K562 (cell line): ENCODE data around the gene FAM120C. TPM values are rescaled to one million over a fixed set of nuclear protein-coding genes. Genes with fewer than 3 reads are reported as not detected.

Experiments used
- ATAC-seq: fragments of 200-7000 bp; cut with Tn5 transposase; 3 replicates; pipeline ENCODE4 v1.9.1; 2020; ENCODE audit warnings: moderate library complexity
- BruUV-seq: library from RNA; stranded (reverse); fragments of 400-500 nt; replicated peaks from 2 replicates; lab custom pipeline; 2021; lab: Mats Ljungman, UMichigan
- CTCF ChIA-PET: fragments of 300-600 bp; formaldehyde crosslinking; extraction: SDS; loops from one replicate; lab custom pipeline; 2021; ENCODE audit warnings: low intra/inter-chr PET ratio; lab: Yijun Ruan, JAX
- POLR2A ChIA-PET: fragments of 300-600, 350-650 bp; sonication (Branson Sonifier 250); formaldehyde crosslinking; extraction: SDS; loops from one replicate; lab custom pipeline; 2021; ENCODE audit warnings: antibody characterized with exemption, inconsistent platforms; lab: Yijun Ruan, JAX
- DNase-seq, 4 experiments: peaks; one replicate each; pipeline versions ENCODE4 v3.0.0 to v3.0.0-alpha.2; 2011 to 2018; ENCODE audit warnings: low spot score in 3 of 4, mixed read lengths in 3 of 4; ENCODE audit errors: extremely low read depth in 1 of 4
- FAIRE-seq: peaks from 2 replicates; lab custom pipeline; 2011; peaks lifted over from hg19 to GRCh38; lab: Jason Lieb, UNC
- H2AFZ ChIP-seq: 2 replicates; pipeline ENCODE4 v1.6.0; 2011; ENCODE audit warnings: low read depth, low read length, control low read depth, inconsistent platforms
- H3K27ac ChIP-seq: fragments of 200-600 bp; 3 replicates; pipeline ENCODE4 v1.8.0; 2011; ENCODE audit warnings: low read depth, mild to moderate bottlenecking, control low read depth, inconsistent platforms, low read length, moderate library complexity, mixed read lengths; ENCODE audit errors: extremely low read depth
- H3K27me3 ChIP-seq, 2 experiments: fragments of 300-600 bp in 1 of 2; 2 replicates in 1 of 2; 3 replicates in 1 of 2; pipeline versions ENCODE4 v1.6.0 to v1.8.0; 2011; ENCODE audit warnings: inconsistent platforms in 2 of 2, low read length in 2 of 2, mild to moderate bottlenecking in 1 of 2, mixed read lengths in 1 of 2, moderate library complexity in 1 of 2; ENCODE audit not compliant: control insufficient read depth in 2 of 2, insufficient read depth in 2 of 2
- H3K36me3 ChIP-seq: fragments of 300-600 bp; 3 replicates; pipeline ENCODE4 v1.8.0; 2011; ENCODE audit warnings: mild to moderate bottlenecking, low read length, inconsistent platforms; ENCODE audit not compliant: control insufficient read depth, insufficient read depth
- H3K4me1 ChIP-seq, 2 experiments: fragments of 200-600 bp in 1 of 2; replicated peaks in 1 of 2; 2 replicates in 1 of 2; 3 replicates in 1 of 2; pipeline versions ENCODE4 v1.5.1 to v1.8.0; 2011; ENCODE audit warnings: inconsistent platforms in 2 of 2, low read length in 2 of 2, mild to moderate bottlenecking in 1 of 2, mixed read lengths in 1 of 2, moderate library complexity in 1 of 2; ENCODE audit not compliant: control insufficient read depth in 2 of 2, insufficient read depth in 2 of 2
- H3K4me2 ChIP-seq: 2 replicates; pipeline ENCODE4 v1.6.1; 2011; ENCODE audit warnings: low read length, control low read depth, inconsistent platforms, mixed read lengths; ENCODE audit not compliant: insufficient read depth
- H3K4me3 ChIP-seq: fragments of 200-600 bp; sonication (generic), shearing (Covaris generic); 2 replicates; pipeline ENCODE4 v1.5.1; 2016; ENCODE audit warnings: control low read depth, inconsistent platforms
- H3K79me2 ChIP-seq: fragments of 200-600 bp; 3 replicates; pipeline ENCODE4 v1.8.0; 2011; ENCODE audit warnings: low read length, inconsistent platforms; ENCODE audit not compliant: control insufficient read depth, insufficient read depth
- H3K9ac ChIP-seq, 2 experiments: 2 replicates each; pipeline versions ENCODE4 v1.6.0 to v1.6.1; 2011; ENCODE audit warnings: low read depth in 2 of 2, low read length in 2 of 2, control low read depth in 1 of 2, inconsistent platforms in 1 of 2, mild to moderate bottlenecking in 1 of 2, mixed read lengths in 1 of 2; ENCODE audit not compliant: insufficient read depth in 1 of 2
- H3K9me1 ChIP-seq: one replicate; pipeline ENCODE4 v1.6.0; 2011; ENCODE audit warnings: inconsistent platforms, mild to moderate bottlenecking, low read length, moderate library complexity; ENCODE audit not compliant: control insufficient read depth, insufficient read depth
- H3K9me3 ChIP-seq: replicated peaks from 2 replicates; pipeline ENCODE4 v1.5.1; 2011; ENCODE audit warnings: low read depth, low read length, inconsistent platforms; ENCODE audit not compliant: control insufficient read depth, insufficient read depth
- H4K20me1 ChIP-seq: replicated peaks from 2 replicates; pipeline ENCODE4 v1.6.1; 2011; ENCODE audit warnings: low read length, inconsistent platforms, mixed read lengths; ENCODE audit not compliant: control insufficient read depth, insufficient read depth
- CHD4 ChIP-seq: fragments of 200-600 bp; sonication (generic); IDR thresholded peaks from 3 replicates; pipeline ENCODE4 v1.6.1; 2012; ENCODE audit warnings: low read depth, mild to moderate bottlenecking, mixed read lengths, low read length, inconsistent platforms; ENCODE audit not compliant: insufficient read depth, insufficient replicate concordance, poor library complexity, severe bottlenecking
- CREB1 ChIP-seq, 2 experiments: sonication (generic) in 1 of 2; formaldehyde crosslinking in 1 of 2; IDR thresholded peaks; 2 replicates each; pipeline versions ENCODE4 v1.6.1 to v1.8.0; 2012 to 2022; ENCODE audit warnings: inconsistent platforms in 1 of 2, mild to moderate bottlenecking in 1 of 2, missing genetic modification reagents in 1 of 2, moderate library complexity in 1 of 2
- EGR1 ChIP-seq: fragments of 450-650 bp; conservative IDR thresholded peaks from 2 replicates; pipeline ENCODE4 v1.6.1; 2017; ENCODE audit warnings: mild to moderate bottlenecking
- L3MBTL2 ChIP-seq: fragments of 450-650 bp; IDR thresholded peaks from 2 replicates; pipeline ENCODE4 v1.6.1; 2016; ENCODE audit warnings: mild to moderate bottlenecking, moderate library complexity
- LCOR ChIP-seq: sonication (generic); formaldehyde crosslinking; IDR thresholded peaks from 2 replicates; pipeline ENCODE4 v1.8.0; 2022; ENCODE audit warnings: mild to moderate bottlenecking, missing genetic modification reagents
- OTX1 ChIP-seq: fragments of 450-650 bp; formaldehyde crosslinking; IDR thresholded peaks from 2 replicates; pipeline ENCODE4 v1.4.0; 2022; ENCODE audit warnings: mild to moderate bottlenecking
- PHF21A ChIP-seq: fragments of 450-650 bp; IDR thresholded peaks from 2 replicates; pipeline ENCODE4 v1.6.1; 2017; ENCODE audit warnings: low read depth, borderline replicate concordance
- RBFOX2 ChIP-seq: fragments of 200-400 bp; formaldehyde crosslinking; IDR thresholded peaks from 2 replicates; pipeline ENCODE4 v1.6.1; 2017; ENCODE audit warnings: low read depth, mild to moderate bottlenecking, low read length, moderate library complexity
- SIN3A ChIP-seq, 2 experiments: fragments of 150-350 bp in 1 of 2; IDR thresholded peaks; 2 replicates each; pipeline ENCODE4 v1.6.1; 2011 to 2016; ENCODE audit warnings: borderline replicate concordance in 2 of 2, low read depth in 2 of 2, low read length in 2 of 2, mild to moderate bottlenecking in 2 of 2, moderate library complexity in 2 of 2; ENCODE audit not compliant: control insufficient read depth in 1 of 2
- STAG1 ChIP-seq: sonication (generic); formaldehyde crosslinking; IDR thresholded peaks from 2 replicates; pipeline ENCODE4 v1.5.0; 2020; ENCODE audit warnings: missing genetic modification reagents, borderline replicate concordance
- TCF7L2 ChIP-seq: fragments of 150-350 bp; IDR thresholded peaks from 2 replicates; pipeline ENCODE4 v1.6.1; 2016; ENCODE audit warnings: low read depth, mild to moderate bottlenecking, low read length, moderate library complexity
- TGIF2 ChIP-seq: sonication (generic); formaldehyde crosslinking; IDR thresholded peaks from 2 replicates; pipeline ENCODE4 v1.8.1; 2022; ENCODE audit warnings: mild to moderate bottlenecking, missing genetic modification reagents, moderate library complexity
- ZNF764 ChIP-seq: fragments of 250-450 bp; sonication (Bioruptor Pico); IDR thresholded peaks from 2 replicates; pipeline ENCODE4 v1.4.0; 2020; ENCODE audit warnings: low read depth, mild to moderate bottlenecking, moderate library complexity
- WGBS: fragments of 100-300 bp; shearing (Covaris generic); methylation state at CpG from one replicate; pipeline ENCODE4 v1.1.6; 2016; ENCODE audit warnings: low coverage, mixed read lengths; ENCODE audit not compliant: insufficient coverage; ENCODE audit errors: missing lambda C conversion rate; 5-methylcytosine and 5-hydroxymethylcytosine counted together
- in situ Hi-C: fragments of 300-500 bp; cut with MboI; formaldehyde crosslinking; loops from 4 replicates; pipeline ENCODE4 v1.15.0; 2018; ENCODE audit warnings: inconsistent platforms, mixed read lengths
- intact Hi-C: fragments of 100-400 bp; cut with micrococcal nuclease; formaldehyde crosslinking; loops from 2 replicates; pipeline ENCODE4 v1.14.2; 2022
- polyA plus RNA-seq, 8 experiments: library from polyadenylated mRNA; depleted of rRNA in 4 of 8; stranded (reverse) in 5 of 8; unstranded in 3 of 8; fragments of >200 nt; fragmentation: Nextera tagmentation in 2 of 8; fragmentation: Illumina TruSeq in 1 of 8; extraction: Ambion mirVana in 2 of 8; extraction: Trizol in 1 of 8; gene quantifications; 2 replicates each; pipeline versions ENCODE4 v1.2.1 to v1.2.3, GENCODE V29; 2011 to 2014; ENCODE audit warnings: inconsistent platforms in 1 of 8, missing spikeins in 1 of 8
- total RNA-seq, 7 experiments: library from RNA; depleted of rRNA in 6 of 7; stranded (reverse); fragments of >200 nt in 6 of 7; fragmentation: Illumina TruSeq in 2 of 7; extraction: Trizol in 2 of 7; gene quantifications; 2 replicates each; pipeline versions ENCODE4 v1.2.1 to v1.2.3, GENCODE V29; 2011 to 2021; ENCODE audit warnings: low replicate concordance in 1 of 7
- TF ChIP-seq, protein P1 (sequence below): sonication (generic); formaldehyde crosslinking; IDR thresholded peaks from 2 replicates; pipeline ENCODE4 v1.9.0; 2022; ENCODE audit warnings: mild to moderate bottlenecking, missing genetic modification reagents
- TF ChIP-seq, protein P2 (sequence below): sonication (generic); IDR thresholded peaks from 2 replicates; pipeline ENCODE4 v1.6.1; 2016

Gene FAM120C
- total and polyA plus RNA-seq, 9 of the 15 experiments (the other 6 are each of a cell fraction or from before 2014, with no cell fraction given) = 0.21 to 6.7 (median 2.1) TPM

DNA sequence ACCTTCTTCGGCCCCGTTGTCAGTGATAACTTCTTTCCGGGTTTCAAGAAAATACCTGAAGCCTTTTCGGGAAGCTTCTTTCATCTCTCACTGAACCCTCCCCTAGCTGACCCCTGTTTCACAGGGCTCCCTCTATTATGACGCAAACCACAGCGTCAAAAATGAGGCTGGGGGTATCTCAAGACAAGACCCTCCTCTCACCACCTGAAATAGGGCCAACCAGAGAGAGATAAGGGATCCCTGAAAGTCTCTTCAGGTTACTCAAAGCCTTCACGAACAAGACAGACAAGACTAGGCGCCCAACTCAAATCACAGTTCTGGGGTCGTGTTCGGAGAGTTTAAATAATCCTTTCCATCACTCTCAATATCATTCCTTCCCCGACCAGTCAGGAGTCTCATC lies 140.0 kb downstream of the FAM120C start:
- no peak for FAIRE-seq
- peak overlapping the region; percentile 93 for H3K27ac ChIP-seq

DNA sequence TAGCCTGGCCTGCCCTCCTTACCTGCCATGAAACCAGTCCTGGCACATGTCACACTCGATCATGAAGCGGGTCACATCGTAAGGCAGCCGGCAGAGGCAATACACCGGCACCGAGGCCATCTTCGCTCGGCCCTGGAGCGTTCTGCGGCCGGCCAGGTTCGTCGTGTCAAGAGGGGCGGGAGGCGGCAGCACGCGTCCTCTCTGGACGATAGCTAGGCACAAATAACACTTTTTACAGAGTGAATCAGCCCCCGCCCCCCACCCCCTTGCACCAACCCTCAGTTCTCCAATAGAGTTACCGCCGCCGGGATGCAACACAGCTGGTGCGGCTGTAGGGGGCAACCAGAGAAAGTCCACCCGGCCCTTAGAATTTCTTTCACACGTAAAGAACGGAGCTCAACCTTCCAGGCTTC lies 140.4 kb downstream of the FAM120C start:
- no peak for FAIRE-seq
- ChIA-PET POLR2A (interaction anchor here (0.6 to 1.3 kb wide), 4 partner anchors 11 to 356 kb away, joined by 3 read pairs; partner anchors contain the start of gene HUWE1), CTCF (no interaction called here)
- WGBS = 12% methylated on average over 8 of the region's 26 CpGs
- no peaks in the 10 kb centered on the region for H4K20me1 ChIP-seq
- no peaks in the 10 kb centered on the region for H3K9me1 ChIP-seq
- peak overlapping the region; percentile 55; the same call in 1 of the 2 replicates for H2AFZ ChIP-seq
- no peak overlapping the region for H3K27ac ChIP-seq
- peak; percentile 58 to 70 (median 60) for DNase-seq
- H3K9me3 ChIP-seq = no peaks in the 10 kb centered on the region
- H3K4me1 ChIP-seq = peaks cover 0 to 10% of the 10 kb centered on the region in 2 experiments; a peak in 3 of 5 replicates
- H3K27me3 ChIP-seq = no peaks in the 10 kb centered on the region
- H3K4me2 ChIP-seq = peak overlapping the region; percentile 94
- H3K36me3 ChIP-seq = peaks cover 27% of the 10 kb centered on the region; the same call in 1 of the 3 replicates
- peak overlapping the region; percentile 14 to 90; a peak in 3 of 4 replicates for H3K9ac ChIP-seq
- in situ Hi-C loops (no loop called here), intact Hi-C loops (loop anchor here (10.0 kb wide), 2 partner anchors 358 to 592 kb away; partner anchors contain the start of gene HUWE1)
- H3K4me3 ChIP-seq = peak overlapping the region; percentile 81
- peaks cover 13% of the 10 kb centered on the region for H3K79me2 ChIP-seq
- peak; percentile 51 for ATAC-seq
- BruUV-seq = no TSS peak
- no peak for TF ChIP-seq STAG1
- peak; percentile 61 for TF ChIP-seq RBFOX2
- no peak; the same call in 1 of the 2 replicates for TF ChIP-seq ZNF764 (CRISPR knock-in tag)
- TF ChIP-seq TCF7L2 = no peak
- TF ChIP-seq, protein P1, sequence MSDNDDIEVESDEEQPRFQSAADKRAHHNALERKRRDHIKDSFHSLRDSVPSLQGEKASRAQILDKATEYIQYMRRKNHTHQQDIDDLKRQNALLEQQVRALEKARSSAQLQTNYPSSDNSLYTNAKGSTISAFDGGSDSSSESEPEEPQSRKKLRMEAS (CRISPR knock-in tag) = peak; percentile 58
- TF ChIP-seq L3MBTL2 = peak; percentile 70
- TF ChIP-seq TGIF2 (CRISPR knock-in tag) = no peak
- no peak for TF ChIP-seq OTX1
- 0 out of 4 replicates have a peak, but pooled peaks of 1 of the 2 experiments have one; percentile 22 for TF ChIP-seq SIN3A (IDR thresholded peaks at IDR 0.05; ENCODE audit: borderline replicate concordance in 2 of 2, control insufficient read depth in 1 of 2, low read depth in 2 of 2, low read length in 2 of 2)
- TF ChIP-seq, protein P2, sequence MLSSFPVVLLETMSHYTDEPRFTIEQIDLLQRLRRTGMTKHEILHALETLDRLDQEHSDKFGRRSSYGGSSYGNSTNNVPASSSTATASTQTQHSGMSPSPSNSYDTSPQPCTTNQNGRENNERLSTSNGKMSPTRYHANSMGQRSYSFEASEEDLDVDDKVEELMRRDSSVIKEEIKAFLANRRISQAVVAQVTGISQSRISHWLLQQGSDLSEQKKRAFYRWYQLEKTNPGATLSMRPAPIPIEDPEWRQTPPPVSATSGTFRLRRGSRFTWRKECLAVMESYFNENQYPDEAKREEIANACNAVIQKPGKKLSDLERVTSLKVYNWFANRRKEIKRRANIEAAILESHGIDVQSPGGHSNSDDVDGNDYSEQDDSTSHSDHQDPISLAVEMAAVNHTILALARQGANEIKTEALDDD = no peak
- no peak for TF ChIP-seq CREB1 (IDR thresholded peaks at IDR 0.05)
- TF ChIP-seq CREB1 (CRISPR knock-in tag; IDR thresholded peaks at IDR 0.05) = no peak
- TF ChIP-seq PHF21A = no peak
- TF ChIP-seq LCOR (CRISPR knock-in tag) = no peak

More for the DNA sequence above, 140.0 kb downstream of the FAM120C start:
- H3K4me2 ChIP-seq = peak overlapping the region; percentile 94
- H3K79me2 ChIP-seq = peaks cover 13% of the 10 kb centered on the region
- no peaks in the 10 kb centered on the region for H3K27me3 ChIP-seq
- peaks cover 27% of the 10 kb centered on the region; the same call in 1 of the 3 replicates for H3K36me3 ChIP-seq
- TSS peak; percentile 68 for BruUV-seq
- ATAC-seq = no peak
- peak overlapping the region; percentile 96 for H2AFZ ChIP-seq
- H3K9ac ChIP-seq = peak overlapping the region; percentile 84 to 97
- CTCF ChIA-PET = no interaction called here
- H3K4me1 ChIP-seq = peaks cover 0 to 10% of the 10 kb centered on the region in 2 experiments; a peak in 3 of 5 replicates
- intact Hi-C loops (loop anchor here (10.0 kb wide), 2 partner anchors 358 to 592 kb away; partner anchors contain the start of gene HUWE1), in situ Hi-C loops (no loop called here)
- DNase-seq = no peak
- H4K20me1 ChIP-seq = no peaks in the 10 kb centered on the region
- WGBS = 3% methylated on average over 10 of the region's 11 CpGs
- H3K9me1 ChIP-seq = no peaks in the 10 kb centered on the region
- no peaks in the 10 kb centered on the region for H3K9me3 ChIP-seq
- H3K4me3 ChIP-seq = peak overlapping the region; percentile 81
- POLR2A ChIA-PET = interaction anchor here (0.6 to 1.3 kb wide), 4 partner anchors 11 to 356 kb away, joined by 3 read pairs; partner anchors contain the start of gene HUWE1
- peak; percentile 60; the same call in 1 of the 2 replicates for TF ChIP-seq EGR1
- TF ChIP-seq CHD4 = no peak
